Neuronal stem cell (in vitro differentiated cells): Measurements from ENCODE around the gene ITGA7.

Experiments used
- DNase-seq: peaks from one replicate; pipeline ENCODE4 v3.0.0-alpha.2; 2013; ENCODE audit warnings: low spot score
- H2AFZ ChIP-seq: one replicate; pipeline ENCODE4 v1.6.1; 2013; ENCODE audit warnings: mild to moderate bottlenecking, low read length, inconsistent platforms
- H2AK5ac ChIP-seq: 2 replicates; pipeline ENCODE4 v1.6.1; 2013; ENCODE audit warnings: low read depth, mild to moderate bottlenecking, inconsistent platforms, low read length, moderate library complexity, mixed read lengths
- H2BK120ac ChIP-seq: 2 replicates; pipeline ENCODE4 v1.6.1; 2013; ENCODE audit warnings: low read depth, mild to moderate bottlenecking, inconsistent platforms, low read length, moderate library complexity, mixed read lengths
- H2BK12ac ChIP-seq: one replicate; pipeline ENCODE4 v1.6.1; 2013; ENCODE audit warnings: low read length, inconsistent platforms
- H2BK15ac ChIP-seq: 2 replicates; pipeline ENCODE4 v1.6.1; 2013; ENCODE audit warnings: mild to moderate bottlenecking, low read length, inconsistent platforms, mixed read lengths
- H2BK5ac ChIP-seq: one replicate; pipeline ENCODE4 v1.6.1; 2013; ENCODE audit warnings: inconsistent platforms, mild to moderate bottlenecking, low read length, moderate library complexity
- H3K14ac ChIP-seq: one replicate; pipeline ENCODE4 v1.6.1; 2013; ENCODE audit warnings: low read length, inconsistent platforms
- H3K18ac ChIP-seq: 2 replicates; pipeline ENCODE4 v1.6.1; 2013; ENCODE audit warnings: low read length, inconsistent platforms
- H3K23ac ChIP-seq: 2 replicates; pipeline ENCODE4 v1.6.1; 2013; ENCODE audit warnings: low read depth, mild to moderate bottlenecking, mixed read lengths, low read length, inconsistent platforms; ENCODE audit not compliant: poor library complexity
- H3K27ac ChIP-seq: replicated peaks from 3 replicates; pipeline ENCODE4 v1.5.1; 2013; ENCODE audit warnings: low read length, inconsistent platforms
- H3K27me3 ChIP-seq, 3 experiments: 2 replicates each; pipeline ENCODE4 v1.6.1; 2013; ENCODE audit warnings: low read length in 3 of 3, mild to moderate bottlenecking in 2 of 3, inconsistent platforms in 1 of 3, low read depth in 1 of 3, mixed read lengths in 1 of 3, moderate library complexity in 1 of 3; ENCODE audit not compliant: control insufficient read depth in 3 of 3, insufficient read depth in 3 of 3
- H3K36me3 ChIP-seq, 2 donors: replicated peaks in 1 of 2; 2 replicates each; pipeline ENCODE4 v1.6.1; 2013; ENCODE audit warnings: low read length in 2 of 2; ENCODE audit not compliant: control insufficient read depth in 2 of 2, insufficient read depth in 2 of 2
- H3K4ac ChIP-seq: 2 replicates; pipeline ENCODE4 v1.6.1; 2013; ENCODE audit warnings: inconsistent platforms, mild to moderate bottlenecking, low read length, moderate library complexity
- H3K4me1 ChIP-seq, 2 donors: 1 replicate in 1 of 2; 2 replicates in 1 of 2; pipeline ENCODE4 v1.6.1; 2013; ENCODE audit warnings: low read length in 2 of 2, low read depth in 1 of 2; ENCODE audit not compliant: control insufficient read depth in 2 of 2, insufficient read depth in 1 of 2
- H3K4me2 ChIP-seq: one replicate; pipeline ENCODE4 v1.6.1; 2013; ENCODE audit warnings: mild to moderate bottlenecking, low read length, inconsistent platforms; ENCODE audit not compliant: insufficient read depth, poor library complexity, severe bottlenecking
- H3K4me3 ChIP-seq, 2 donors: 2 replicates each; pipeline ENCODE4 v1.5.1; 2013; ENCODE audit warnings: low read length in 2 of 2, mild to moderate bottlenecking in 2 of 2, inconsistent platforms in 1 of 2, moderate library complexity in 1 of 2
- H3K79me1 ChIP-seq: one replicate; pipeline ENCODE4 v1.6.1; 2013; ENCODE audit warnings: low read depth, mild to moderate bottlenecking, inconsistent platforms, low read length, moderate library complexity
- H3K9ac ChIP-seq: one replicate; pipeline ENCODE4 v1.6.1; 2013; ENCODE audit warnings: mild to moderate bottlenecking, low read depth, low read length, inconsistent platforms; ENCODE audit not compliant: poor library complexity
- H3K9me3 ChIP-seq, 2 donors: replicated peaks in 1 of 2; 2 replicates each; pipeline versions ENCODE3 to v1.6.1; 2013; ENCODE audit warnings: low read length in 2 of 2, mild to moderate bottlenecking in 2 of 2, inconsistent platforms in 1 of 2, low read depth in 1 of 2, mixed read lengths in 1 of 2, moderate library complexity in 1 of 2; ENCODE audit not compliant: control insufficient read depth in 2 of 2, insufficient read depth in 1 of 2
- H4K8ac ChIP-seq: one replicate; pipeline ENCODE4 v1.6.1; 2013; ENCODE audit warnings: low read depth, mild to moderate bottlenecking, inconsistent platforms, low read length, moderate library complexity
- H4K91ac ChIP-seq: one replicate; pipeline ENCODE4 v1.6.1; 2013; ENCODE audit warnings: low read length, low read depth, mild to moderate bottlenecking, inconsistent platforms; ENCODE audit not compliant: poor library complexity
- WGBS, 2 donors: extraction: QIAGEN DNeasy Blood & Tissue Kit; methylation state at CpG; one replicate each; pipeline ENCODE4 v1.1.7; 2013; ENCODE audit warnings: missing lambda C conversion rate in 2 of 2, mixed read lengths in 1 of 2; ENCODE audit not compliant: insufficient read length in 2 of 2, insufficient replicate concordance in 1 of 2; ENCODE audit errors: extremely low coverage in 2 of 2; 5-methylcytosine and 5-hydroxymethylcytosine counted together

Gene ITGA7

GRCh38 chr12:55720071-55720564 is 12.4 kb upstream of the ITGA7 start, which contains the start of gene RDH5:
TSS of gene RDH5 (plus strand) at chr12:55720393. CDS start at chr12:55721185, 792 bp downstream.
- no peak within 1 kb of the TSS for H3K4me2 ChIP-seq
- H2BK120ac ChIP-seq: peak within 1 kb of the TSS; percentile 21
- no peak within 1 kb of the TSS for H3K27ac ChIP-seq
- H3K23ac ChIP-seq: no peak within 1 kb of the TSS
- no peak within 1 kb of the TSS for H2BK5ac ChIP-seq
- H3K18ac ChIP-seq: no peak within 1 kb of the TSS
- H4K91ac ChIP-seq: no peak within 1 kb of the TSS
- H3K9me3 ChIP-seq: no peaks in the 10 kb centered on the region
- no peak within 1 kb of the TSS for H3K9ac ChIP-seq
- no CpG with 5 or more reads among the region's 6 CpGs for WGBS, 2 donors
- H2AK5ac ChIP-seq: peak within 1 kb of the TSS; percentile 77
- H3K4me3 ChIP-seq: no peak within 1 kb of the TSS
- H3K27me3 ChIP-seq: no peaks in the 10 kb centered on the region
- H3K14ac ChIP-seq: no peak within 1 kb of the TSS
- H3K79me1 ChIP-seq: peaks cover 10% of the 10 kb centered on the region
- H2BK15ac ChIP-seq: peak within 1 kb of the TSS; percentile 18
- H2AFZ ChIP-seq: no peak within 1 kb of the TSS
- H3K4me1 ChIP-seq: peaks cover 26 to 29% of the 10 kb centered on the region in 2 donors
- no peak for DNase-seq
- H3K4ac ChIP-seq: no peak within 1 kb of the TSS
- no peak within 1 kb of the TSS for H2BK12ac ChIP-seq
- no peak within 1 kb of the TSS for H4K8ac ChIP-seq
- peaks cover 17 to 51% of the 10 kb centered on the region in 2 donors for H3K36me3 ChIP-seq

GRCh38 chr12:55719371-55719770 is 11.7 kb upstream of the ITGA7 start:
- Histone ChIP-seq H2BK5ac (no peak overlapping the region), H2AFZ (no peak overlapping the region), H3K18ac (no peak overlapping the region), H2BK120ac (peak overlapping the region; percentile 21), H3K4me1 (peaks cover 26 to 29% of the 10 kb centered on the region in 2 donors), H3K27me3 (no peaks in the 10 kb centered on the region), H3K4me3 (no peak overlapping the region), H3K23ac (no peak overlapping the region), H3K9ac (no peak overlapping the region), H2BK15ac (peak overlapping the region; percentile 18), H4K91ac (no peak overlapping the region), H4K8ac (no peak overlapping the region), H3K14ac (no peak overlapping the region), H3K4me2 (no peak overlapping the region), H3K9me3 (no peaks in the 10 kb centered on the region), H3K4ac (no peak overlapping the region), H2AK5ac (peak overlapping the region; percentile 77), H3K27ac (no peak overlapping the region), H3K79me1 (peaks cover 10% of the 10 kb centered on the region), H2BK12ac (no peak overlapping the region), H3K36me3 (peaks cover 12 to 43% of the 10 kb centered on the region in 2 donors)
- no peak for DNase-seq
- WGBS, 2 donors: no CpG with 5 or more reads among the region's 7 CpGs

- peak overlapping the region; percentile 76 for H2BK12ac ChIP-seq
- no peak overlapping the region for H3K9ac ChIP-seq
- no peak overlapping the region for H3K4me3 ChIP-seq
- H2BK15ac ChIP-seq: no peak overlapping the region
- no peak overlapping the region for H3K14ac ChIP-seq
- no peak overlapping the region for H3K23ac ChIP-seq
- no CpG with 5 or more reads among the region's 4 CpGs for WGBS, 2 donors
- no peak overlapping the region for H4K91ac ChIP-seq
- H3K4me1 ChIP-seq: peaks cover 26 to 29% of the 10 kb centered on the region in 2 donors
- no peak overlapping the region for H2BK5ac ChIP-seq
- no peak for DNase-seq
- no peak overlapping the region for H4K8ac ChIP-seq
- peak overlapping the region; percentile 81 for H3K18ac ChIP-seq
- no peaks in the 10 kb centered on the region for H3K9me3 ChIP-seq
- peak overlapping the region; percentile 93 for H3K27ac ChIP-seq
- peak overlapping the region; percentile 47 for H3K4me2 ChIP-seq
- H3K4ac ChIP-seq: peak overlapping the region; percentile 69
- peaks cover 6 to 37% of the 10 kb centered on the region in 2 donors for H3K36me3 ChIP-seq
- H2AFZ ChIP-seq: peak overlapping the region; percentile 25
- peak overlapping the region; percentile 77 for H2AK5ac ChIP-seq
- peaks cover 6% of the 10 kb centered on the region for H3K79me1 ChIP-seq
- H3K27me3 ChIP-seq: no peaks in the 10 kb centered on the region
- H2BK120ac ChIP-seq: peak overlapping the region; percentile 21
Measured at GRCh38 chr12:55718624-55719275, 11.0 kb upstream of the ITGA7 start.

- Histone ChIP-seq H2AFZ (peak overlapping the region; percentile 25), H3K27me3 (no peaks in the 10 kb centered on the region), H2AK5ac (peak overlapping the region; percentile 77), H3K4ac (no peak overlapping the region), H3K36me3 (peaks cover 5 to 30% of the 10 kb centered on the region in 2 donors), H3K4me2 (peak overlapping the region; percentile 85), H3K18ac (peak overlapping the region; percentile 81), H2BK120ac (peak overlapping the region; percentile 21), H2BK15ac (no peak overlapping the region), H4K91ac (no peak overlapping the region), H2BK12ac (no peak overlapping the region), H2BK5ac (peak overlapping the region; percentile 48), H3K14ac (no peak overlapping the region), H3K23ac (no peak overlapping the region), H3K27ac (peak overlapping the region; percentile 93), H3K4me1 (peaks cover 26 to 29% of the 10 kb centered on the region in 2 donors), H3K9me3 (no peaks in the 10 kb centered on the region), H4K8ac (no peak overlapping the region), H3K79me1 (peaks cover 6% of the 10 kb centered on the region), H3K9ac (peak overlapping the region; percentile 71), H3K4me3 (peak overlapping the region in 1 of 2 donors; percentile 79)
- DNase-seq: no peak
- no CpG with 5 or more reads among the region's 4 CpGs for WGBS, 2 donors
Measured at GRCh38 chr12:55718015-55718414, 10.3 kb upstream of the ITGA7 start.
